8988T (cell line): ENCODE data around the gene FNDC8.
A peak's percentile ranks its signal among the peaks of the same experiment; 100 is the strongest.
"Not testable (repeated sequence)": the region's sequence is repeated elsewhere in the genome, so short reads cannot be mapped to it uniquely, and the experiment has no call there.

Source experiments
- DNase-seq: peaks from one replicate; pipeline ENCODE4 v3.0.0; 2011

FNDC8 gene

DNA sequence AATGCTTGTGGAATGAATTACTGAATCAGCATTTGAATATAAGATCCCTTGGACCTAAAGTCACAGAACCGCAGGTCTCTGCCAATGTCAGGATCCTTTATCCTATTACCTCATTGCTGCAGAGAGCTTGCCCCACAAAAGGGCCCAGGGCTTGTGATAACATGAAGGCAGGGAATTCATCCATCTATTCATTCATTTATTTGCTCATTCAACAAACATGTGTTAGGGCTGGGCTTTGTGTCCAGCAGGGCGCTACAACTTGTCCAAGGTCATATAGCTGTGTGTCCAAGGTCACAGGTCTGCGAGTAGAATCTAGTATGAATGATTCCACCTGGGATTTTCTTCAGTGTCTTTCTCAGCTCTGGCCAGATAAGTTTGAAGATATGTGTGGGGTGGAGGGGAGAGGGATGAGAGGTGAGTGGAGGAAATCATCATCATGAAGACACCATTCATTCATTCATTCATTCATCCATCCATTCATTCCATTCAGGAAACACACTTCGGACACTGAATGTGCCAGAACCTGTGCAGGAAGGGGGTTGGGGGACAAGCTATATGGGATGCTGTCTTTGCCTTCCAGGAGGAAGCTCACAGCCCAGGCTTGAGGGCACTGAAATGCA, 24.9 kb downstream of the FNDC8 start:
- DNase-seq, result no peak

DNA sequence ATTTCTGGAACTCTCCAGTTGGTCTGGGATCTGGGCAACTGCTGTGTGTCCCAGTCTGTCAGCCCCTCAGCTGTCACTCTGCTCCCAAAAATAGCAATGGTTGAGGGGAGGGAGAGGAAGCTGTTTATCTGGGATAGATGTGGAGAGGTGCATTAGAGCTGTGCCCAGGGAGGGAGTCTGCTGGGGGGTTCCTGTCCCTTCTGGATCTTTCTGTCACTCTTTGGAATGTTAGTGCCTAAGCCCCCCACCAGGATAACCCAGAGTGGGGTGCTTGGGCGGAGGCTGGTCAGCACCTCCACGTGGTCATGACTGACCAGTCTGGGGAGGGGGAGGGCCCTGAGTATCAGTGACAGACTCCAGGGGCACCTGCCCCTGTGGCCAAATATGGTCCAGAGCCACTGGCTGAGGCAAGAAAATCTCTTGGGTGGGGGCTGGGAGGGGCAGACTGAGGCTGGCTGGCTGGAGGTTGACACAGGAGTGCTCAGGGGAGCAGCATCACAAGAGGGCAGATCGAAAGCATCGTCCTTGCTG, 26.0 kb downstream of the FNDC8 start, which contains the start of gene UNC45B:
UNC45B (plus strand) TSS at position 443 of the 531 bp plus-strand sequence. CDS start 447 bp downstream, outside the sequence.
- no peak for DNase-seq

- no peak for DNase-seq
Observed at GRCh38 chr17:35148144-35148543, 26.7 kb downstream of the FNDC8 start.

DNA sequence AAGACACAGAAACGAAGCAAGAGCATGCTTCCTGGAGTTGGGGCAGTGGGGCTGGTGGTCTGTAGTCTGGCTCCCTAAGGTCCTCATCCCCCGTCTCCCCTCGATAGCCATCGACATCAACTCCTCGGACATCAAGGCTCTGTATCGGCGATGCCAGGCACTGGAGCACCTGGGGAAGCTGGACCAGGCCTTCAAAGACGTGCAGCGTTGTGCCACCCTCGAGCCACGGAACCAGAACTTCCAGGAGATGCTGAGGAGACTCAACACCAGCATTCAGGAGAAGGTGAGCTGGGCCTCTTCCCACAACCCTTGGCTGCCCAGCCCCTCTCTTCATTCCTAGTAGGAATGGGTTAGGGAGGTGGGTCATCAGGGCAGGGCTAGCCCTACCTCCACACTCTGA, 28.5 kb downstream of the FNDC8 start:
- no peak for DNase-seq

- not testable (repeated sequence) for DNase-seq
Observed at GRCh38 chr17:35151080-35151479, 29.7 kb downstream of the FNDC8 start.

DNA sequence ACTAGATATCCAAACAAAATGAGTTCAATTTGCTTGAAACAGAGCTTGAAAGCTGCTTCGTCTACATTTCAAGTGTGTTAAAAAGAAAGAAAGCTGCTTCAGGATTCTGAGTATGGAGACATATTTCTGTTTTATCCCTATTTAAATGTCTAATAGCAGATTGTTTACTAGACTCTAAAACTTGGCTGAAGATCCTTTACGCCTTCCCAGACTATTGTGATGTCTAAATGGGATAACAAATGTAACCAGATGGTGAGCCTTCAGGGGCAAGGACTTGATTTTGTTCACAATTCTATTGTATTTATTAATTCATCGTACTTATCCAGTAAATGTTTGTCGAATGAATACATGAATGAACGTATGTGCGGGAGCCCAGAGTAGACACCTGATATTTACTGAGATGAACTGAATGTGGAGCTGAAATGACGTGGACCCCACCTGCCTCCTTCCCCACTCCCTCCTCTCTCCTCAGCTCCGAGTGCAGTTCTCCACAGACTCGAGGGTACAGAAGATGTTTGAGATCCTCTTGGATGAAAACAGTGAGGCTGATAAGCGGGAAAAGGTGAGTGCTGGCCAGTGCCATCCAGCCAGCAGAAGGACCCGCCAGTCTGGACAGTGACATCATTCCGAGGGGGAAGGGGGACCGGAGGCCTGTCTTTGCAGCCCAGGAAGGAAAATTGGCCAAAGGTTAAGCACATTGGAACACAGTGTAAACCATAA, 31.2 kb downstream of the FNDC8 start:
- DNase-seq, result no peak

GRCh38 chr17:35154196-35155165, 33.1 kb downstream of the FNDC8 start:
- no peak for DNase-seq

DNA sequence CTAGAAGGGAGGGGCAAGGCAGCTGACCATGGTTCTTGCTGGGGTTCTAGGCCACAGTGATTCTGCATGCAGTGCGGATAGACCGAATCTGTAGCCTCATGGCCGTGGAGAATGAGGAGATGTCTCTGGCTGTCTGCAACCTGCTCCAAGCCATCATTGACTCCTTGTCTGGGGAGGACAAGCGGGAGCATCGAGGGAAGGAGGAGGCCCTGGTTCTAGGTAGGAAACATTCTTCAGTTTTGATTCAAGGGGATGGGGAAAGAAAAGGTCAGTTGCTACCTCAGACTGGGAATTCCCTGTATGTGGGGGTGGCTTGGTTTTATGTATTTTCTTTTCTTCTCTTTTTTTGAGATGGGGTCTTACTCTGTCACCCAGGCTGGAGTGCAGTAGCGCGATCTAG, 33.8 kb downstream of the FNDC8 start:
- DNase-seq, result no peak

- DNase-seq, result no peak
Observed at GRCh38 chr17:35159940-35160339, 38.5 kb downstream of the FNDC8 start.

DNA sequence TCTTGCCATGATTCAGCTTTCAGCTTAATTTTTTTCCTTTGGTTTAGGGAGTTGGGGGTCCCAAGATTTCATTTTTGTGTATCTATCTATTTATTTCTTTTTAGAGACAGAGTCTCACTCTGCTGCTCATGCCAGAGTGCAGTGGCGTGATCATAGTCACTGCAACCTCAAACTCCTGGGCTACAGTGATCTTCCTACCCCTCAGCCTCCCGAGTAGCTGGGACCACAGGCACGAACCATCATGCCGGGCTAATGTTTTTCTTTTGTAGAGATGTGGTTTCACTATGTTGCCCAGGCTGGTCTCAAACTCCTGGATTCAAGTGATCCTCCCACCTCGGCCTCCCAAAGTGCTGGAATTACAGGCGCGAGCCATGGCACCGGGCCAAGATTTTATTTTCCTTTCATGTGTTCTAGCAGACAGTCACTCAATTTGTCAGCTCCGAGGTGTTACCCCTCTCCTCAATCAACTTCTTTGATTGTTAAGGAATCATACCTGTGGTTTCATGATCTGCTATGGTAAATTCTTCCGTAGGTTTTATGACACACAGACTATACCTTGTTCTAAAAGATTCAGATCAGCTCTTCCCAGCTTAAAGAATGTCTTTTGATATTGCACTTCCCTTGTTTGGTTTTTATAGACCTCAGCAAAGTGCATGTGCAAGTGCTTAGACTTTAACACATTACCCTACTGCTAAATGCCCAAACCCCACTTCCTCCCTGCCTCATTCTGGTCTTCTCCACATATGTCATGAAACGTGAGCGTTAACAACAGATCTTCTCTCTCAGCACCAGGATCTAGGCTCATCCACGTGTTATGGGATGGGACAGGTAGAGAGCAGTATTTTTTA, 39.2 kb downstream of the FNDC8 start:
- no peak for DNase-seq

GRCh38 chr17:35161281-35161761, 39.9 kb downstream of the FNDC8 start:
- DNase-seq, result no peak

DNA sequence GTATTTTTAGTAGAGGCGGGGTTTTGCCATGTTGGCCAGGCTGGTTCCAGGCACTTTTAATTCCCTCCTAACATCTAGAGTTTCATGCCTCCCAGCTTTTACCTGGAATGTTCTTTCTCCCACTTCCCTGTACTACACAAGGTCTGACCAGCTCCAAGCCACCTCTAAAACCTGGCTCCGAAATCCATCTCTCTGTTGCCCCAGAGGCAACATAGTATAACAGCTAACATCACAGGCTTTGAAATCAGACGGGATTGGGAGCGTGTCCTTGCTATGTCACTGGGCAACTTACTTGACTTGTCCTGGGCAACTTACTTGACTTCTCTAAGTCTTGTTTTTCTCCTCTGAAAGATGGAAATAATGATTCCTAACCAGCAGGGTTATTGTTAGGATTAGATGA, 41.3 kb downstream of the FNDC8 start:
- no peak for DNase-seq

GRCh38 chr17:35163886-35164285, 42.5 kb downstream of the FNDC8 start:
- DNase-seq, result no peak

GRCh38 chr17:35164716-35165115, 43.3 kb downstream of the FNDC8 start:
- no peak for DNase-seq

DNA sequence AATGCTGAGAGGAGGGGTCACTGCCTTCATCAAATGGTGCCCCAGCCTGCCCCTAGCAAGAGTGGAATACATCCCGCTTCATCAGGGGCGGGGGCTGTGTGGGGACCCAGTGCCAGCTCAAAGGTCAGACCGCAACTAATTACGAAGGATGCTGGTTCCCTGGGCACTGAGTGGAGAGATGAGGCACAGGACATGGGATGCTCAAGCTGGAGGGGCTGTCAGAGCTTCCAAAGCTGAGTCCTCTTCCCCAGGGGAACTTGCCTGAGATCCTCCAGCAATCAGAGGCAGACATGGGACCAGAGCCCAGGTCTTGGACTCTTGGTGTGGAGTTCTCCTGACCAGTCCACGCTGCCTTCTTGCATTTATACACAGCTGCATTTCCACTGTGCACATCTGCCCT, 45.1 kb downstream of the FNDC8 start:
- no peak for DNase-seq

GRCh38 chr17:35167046-35167445, 45.6 kb downstream of the FNDC8 start:
- DNase-seq, result no peak

GRCh38 chr17:35167666-35168065, 46.3 kb downstream of the FNDC8 start:
- DNase-seq, result no peak

DNA sequence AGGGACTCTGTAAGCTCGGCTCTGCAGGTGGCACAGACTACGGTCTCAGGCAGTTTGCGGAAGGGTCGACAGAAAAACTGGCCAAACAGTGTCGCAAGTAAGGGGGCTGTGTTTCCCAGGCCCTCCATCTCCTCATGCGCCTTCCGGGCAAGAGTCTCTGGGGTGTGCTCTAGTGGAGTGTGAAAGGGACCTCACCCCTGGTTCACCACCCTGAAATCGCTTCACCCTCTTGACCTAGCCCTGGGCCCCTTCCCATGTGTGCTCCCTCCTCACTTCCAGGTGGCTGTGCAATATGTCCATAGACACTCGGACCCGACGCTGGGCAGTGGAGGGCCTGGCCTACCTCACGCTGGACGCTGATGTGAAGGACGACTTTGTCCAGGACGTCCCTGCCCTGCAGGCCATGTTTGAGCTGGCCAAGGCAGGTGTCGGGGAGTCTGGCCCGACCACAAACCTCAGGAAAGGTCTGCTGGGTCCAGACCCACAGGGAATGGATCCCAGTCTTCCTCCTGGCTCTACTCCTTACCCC, 48.5 kb downstream of the FNDC8 start:
- DNase-seq, result no peak

GRCh38 chr17:35170968-35171771, 49.8 kb downstream of the FNDC8 start:
- DNase-seq, result peak; percentile 41

DNA sequence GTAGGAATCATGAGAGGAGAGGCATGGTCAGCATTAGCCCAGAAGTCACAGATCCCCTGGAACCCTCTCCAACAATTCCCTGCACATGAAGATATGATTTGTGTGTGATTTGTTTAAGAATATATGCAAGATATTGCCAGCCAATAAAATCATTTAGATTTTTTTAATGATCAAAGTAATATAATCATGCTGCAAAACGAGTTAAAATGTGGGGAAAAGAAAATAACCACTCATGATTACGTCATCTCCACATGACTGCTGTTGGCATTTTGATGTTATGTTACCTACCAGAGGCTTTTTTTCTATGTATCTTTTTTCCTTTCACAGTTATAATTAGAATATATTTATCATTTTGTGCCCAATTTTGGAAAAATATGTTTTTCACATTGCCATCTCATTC, 50.4 kb downstream of the FNDC8 start:
- DNase-seq, result no peak

- not testable (repeated sequence) for DNase-seq
Observed at GRCh38 chr17:35172321-35172720, 50.9 kb downstream of the FNDC8 start.
